IPS-18a (cell line): Measurements from ENCODE around the gene ZFP3.
"Not testable (repeated sequence)": the region's sequence is repeated elsewhere in the genome, so short reads cannot be mapped to it uniquely, and the experiment has no call there.

Experiments used
- H3K27ac ChIP-seq: one replicate; pipeline ENCODE4 v1.5.1; 2013; ENCODE audit warnings: low read length
- H3K27me3 ChIP-seq: one replicate; pipeline ENCODE4 v1.6.1; 2013; ENCODE audit warnings: mild to moderate bottlenecking, low read length; ENCODE audit not compliant: control insufficient read depth, insufficient read depth
- H3K36me3 ChIP-seq: one replicate; pipeline ENCODE4 v1.6.1; 2013; ENCODE audit warnings: low read depth, low read length; ENCODE audit not compliant: control insufficient read depth
- H3K4me1 ChIP-seq: one replicate; pipeline ENCODE4 v1.6.1; 2013; ENCODE audit warnings: low read depth, low read length; ENCODE audit not compliant: control insufficient read depth
- H3K4me3 ChIP-seq: one replicate; pipeline ENCODE4 v1.5.1; 2013; ENCODE audit warnings: low read length
- H3K9ac ChIP-seq: one replicate; pipeline ENCODE4 v1.6.1; 2013; ENCODE audit warnings: mild to moderate bottlenecking, low read length, moderate library complexity
- H3K9me3 ChIP-seq: one replicate; pipeline ENCODE4 v1.6.1; 2013; ENCODE audit warnings: low read depth, low read length; ENCODE audit not compliant: control insufficient read depth

The ZFP3 gene

DNA sequence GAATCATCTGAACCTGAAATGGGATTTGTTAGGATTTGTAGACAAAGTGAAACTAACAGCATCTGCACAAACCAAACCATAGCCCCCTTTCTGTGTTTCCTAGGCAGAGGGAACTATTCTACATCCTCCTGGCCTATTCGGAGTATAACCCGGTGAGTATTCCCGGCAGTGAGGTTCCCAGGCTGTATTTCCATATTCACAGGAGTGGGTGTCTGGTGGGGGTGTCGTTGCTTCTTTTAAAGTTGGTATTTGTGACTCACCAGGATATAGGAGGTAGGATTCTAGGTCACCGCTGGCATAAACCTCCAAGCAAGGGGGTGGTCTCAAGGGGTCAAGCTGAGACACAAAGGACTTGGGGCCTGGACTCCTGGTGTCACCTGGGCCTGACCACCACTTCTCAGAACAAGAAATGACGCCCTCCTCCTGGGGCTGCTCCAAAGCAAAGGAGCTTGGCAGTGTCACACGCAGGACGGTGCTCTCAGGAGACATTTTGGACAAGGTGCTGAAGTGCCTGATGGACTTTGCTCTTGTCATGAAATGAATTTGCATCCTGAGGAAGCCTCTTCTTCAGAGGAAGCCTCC is 57.0 kb downstream of the ZFP3 start:
- H3K27ac ChIP-seq, H3K4me1 ChIP-seq, H3K27me3 ChIP-seq: not testable (repeated sequence)

DNA sequence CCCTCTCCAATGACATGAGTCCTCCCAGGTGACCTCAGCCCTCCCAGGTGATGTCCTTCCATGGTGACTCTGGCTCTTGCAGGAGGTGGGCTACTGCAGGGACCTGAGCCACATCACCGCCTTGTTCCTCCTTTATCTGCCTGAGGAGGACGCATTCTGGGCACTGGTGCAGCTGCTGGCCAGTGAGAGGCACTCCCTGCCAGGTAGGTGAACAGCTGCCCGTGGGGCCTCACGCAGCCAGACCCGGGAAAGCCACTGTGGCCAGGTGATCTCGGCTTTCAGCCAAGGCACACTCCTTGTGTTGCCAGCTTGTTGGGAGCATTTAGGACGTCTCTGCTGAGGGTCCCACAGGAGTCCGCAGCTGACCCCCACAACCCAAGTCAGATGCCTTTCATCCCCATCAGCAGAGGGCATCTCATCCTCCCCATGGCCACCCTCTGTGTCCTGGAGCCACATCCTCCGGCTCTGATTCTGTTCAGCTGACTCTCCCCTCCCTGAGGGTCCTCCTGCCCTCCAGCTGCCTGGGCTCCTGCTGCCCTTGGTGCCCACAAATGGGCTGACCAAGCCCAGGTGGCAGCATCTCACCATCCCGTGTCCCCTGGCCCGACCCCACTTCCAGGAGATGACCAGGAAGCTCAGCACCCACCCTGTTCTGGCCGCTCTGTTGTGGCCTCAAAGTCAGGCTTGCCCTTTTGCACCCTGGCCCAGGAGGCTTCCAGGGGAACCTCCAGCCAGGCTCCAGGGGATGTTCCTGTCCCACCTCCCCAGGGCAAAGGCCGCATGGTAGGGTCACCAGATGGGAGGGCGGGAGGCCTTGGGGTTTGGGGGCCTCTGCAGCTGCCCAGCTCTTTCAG is 57.7 kb downstream of the ZFP3 start:
- H3K9me3 ChIP-seq = no peaks in the 10 kb centered on the region
- no peak overlapping the region for H3K9ac ChIP-seq
- H3K27me3 ChIP-seq = no peaks in the 10 kb centered on the region
- H3K4me3 ChIP-seq = no peak overlapping the region
- H3K27ac ChIP-seq = no peak overlapping the region
- no peaks in the 10 kb centered on the region for H3K4me1 ChIP-seq
- H3K36me3 ChIP-seq = no peaks in the 10 kb centered on the region

More for the DNA sequence above, 57.0 kb downstream of the ZFP3 start:
- not testable (repeated sequence) for H3K4me3 ChIP-seq, H3K36me3 ChIP-seq, H3K9ac ChIP-seq, H3K9me3 ChIP-seq

DNA sequence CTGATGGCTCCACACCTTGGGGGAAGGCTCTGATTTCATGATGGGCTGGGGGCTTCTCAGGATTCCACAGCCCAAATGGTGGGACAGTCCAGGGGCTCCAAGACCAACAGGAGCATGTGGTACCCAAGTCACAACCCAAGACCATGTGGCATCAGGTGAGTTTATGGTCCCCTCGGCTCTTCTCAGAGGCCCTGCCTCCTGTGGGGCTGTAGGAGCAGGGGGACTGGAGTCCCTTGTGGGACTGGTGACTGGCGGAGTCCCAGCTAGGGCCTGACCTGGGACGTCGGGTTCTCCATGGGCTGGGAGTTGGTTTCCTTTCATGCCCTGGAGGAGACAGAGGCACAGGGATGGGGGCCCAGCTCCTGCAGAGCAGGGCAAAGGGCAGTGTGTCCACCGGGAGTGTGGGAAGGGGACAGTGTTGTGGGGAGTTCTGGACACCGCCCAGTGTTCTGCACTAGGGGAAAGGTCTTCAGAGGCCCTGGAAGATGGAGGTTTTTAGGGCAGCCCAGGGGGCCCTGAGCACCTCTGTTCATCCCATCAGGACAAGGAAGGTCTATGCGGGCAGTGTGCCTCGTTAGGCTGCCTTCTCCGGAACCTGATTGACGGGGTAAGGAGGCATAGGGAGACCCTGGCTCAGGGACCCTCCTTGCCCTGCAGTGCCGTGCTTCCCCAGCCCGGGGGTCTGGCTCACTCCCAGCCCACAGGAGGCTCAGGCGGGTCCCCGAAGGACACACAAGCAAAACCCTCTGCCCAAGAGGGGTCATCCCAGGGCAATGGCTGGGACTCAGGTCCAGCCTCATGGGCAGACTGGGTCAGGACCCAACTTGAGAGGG is 58.5 kb downstream of the ZFP3 start:
- H3K9ac ChIP-seq, H3K9me3 ChIP-seq, H3K27ac ChIP-seq, H3K4me1 ChIP-seq, H3K27me3 ChIP-seq, H3K36me3 ChIP-seq, H3K4me3 ChIP-seq: not testable (repeated sequence)

DNA sequence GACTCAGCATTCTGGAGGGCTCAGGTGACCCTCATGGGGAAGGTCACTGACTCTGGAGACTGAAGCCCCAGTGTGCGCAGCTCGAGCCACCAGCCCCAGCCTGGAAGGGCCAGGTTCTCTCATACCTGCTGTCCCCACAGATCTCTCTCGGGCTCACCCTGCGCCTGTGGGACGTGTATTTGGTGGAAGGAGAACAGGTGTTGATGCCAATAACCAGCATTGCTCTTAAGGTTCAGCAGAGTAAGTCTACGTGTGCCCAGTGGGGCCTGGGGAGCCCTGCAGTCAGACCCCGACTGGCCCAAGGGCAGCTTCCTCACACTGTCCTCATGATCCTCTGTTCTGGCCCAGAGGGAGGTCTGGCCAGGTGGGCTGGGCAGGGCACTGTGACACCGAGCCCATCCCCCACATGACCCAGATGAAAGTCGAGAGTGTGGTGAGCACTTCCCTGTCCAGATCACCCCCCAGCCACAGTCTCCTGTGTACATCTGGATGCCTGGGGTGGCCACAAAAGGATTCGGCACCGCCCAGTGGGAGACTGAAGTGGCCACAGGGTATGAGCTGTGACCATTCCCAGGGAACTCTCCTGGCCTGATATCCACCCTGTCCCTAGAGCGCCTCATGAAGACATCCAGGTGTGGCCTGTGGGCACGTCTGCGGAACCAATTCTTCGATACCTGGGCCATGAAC is 59.4 kb downstream of the ZFP3 start:
- not testable (repeated sequence) for H3K4me3 ChIP-seq, H3K27ac ChIP-seq, H3K9me3 ChIP-seq, H3K9ac ChIP-seq, H3K4me1 ChIP-seq, H3K36me3 ChIP-seq, H3K27me3 ChIP-seq

DNA sequence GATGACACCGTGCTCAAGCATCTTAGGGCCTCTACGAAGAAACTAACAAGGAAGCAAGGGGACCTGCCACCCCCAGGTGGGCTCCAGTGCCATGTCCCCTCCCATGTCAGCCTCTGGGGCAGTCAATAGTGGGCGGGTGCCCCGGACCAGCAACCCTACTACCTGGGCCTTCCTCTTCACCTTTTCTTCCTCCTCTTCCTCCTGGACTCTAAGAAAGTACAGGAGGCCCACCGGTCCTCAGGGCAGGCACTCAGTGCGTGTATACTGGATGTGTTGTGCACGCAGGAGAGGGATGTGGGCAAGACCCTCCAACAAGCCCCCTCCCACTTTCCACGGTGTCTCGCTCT is 59.9 kb downstream of the ZFP3 start:
- H3K36me3 ChIP-seq, H3K9ac ChIP-seq, H3K27ac ChIP-seq, H3K4me1 ChIP-seq, H3K9me3 ChIP-seq, H3K4me3 ChIP-seq, H3K27me3 ChIP-seq: not testable (repeated sequence)

DNA sequence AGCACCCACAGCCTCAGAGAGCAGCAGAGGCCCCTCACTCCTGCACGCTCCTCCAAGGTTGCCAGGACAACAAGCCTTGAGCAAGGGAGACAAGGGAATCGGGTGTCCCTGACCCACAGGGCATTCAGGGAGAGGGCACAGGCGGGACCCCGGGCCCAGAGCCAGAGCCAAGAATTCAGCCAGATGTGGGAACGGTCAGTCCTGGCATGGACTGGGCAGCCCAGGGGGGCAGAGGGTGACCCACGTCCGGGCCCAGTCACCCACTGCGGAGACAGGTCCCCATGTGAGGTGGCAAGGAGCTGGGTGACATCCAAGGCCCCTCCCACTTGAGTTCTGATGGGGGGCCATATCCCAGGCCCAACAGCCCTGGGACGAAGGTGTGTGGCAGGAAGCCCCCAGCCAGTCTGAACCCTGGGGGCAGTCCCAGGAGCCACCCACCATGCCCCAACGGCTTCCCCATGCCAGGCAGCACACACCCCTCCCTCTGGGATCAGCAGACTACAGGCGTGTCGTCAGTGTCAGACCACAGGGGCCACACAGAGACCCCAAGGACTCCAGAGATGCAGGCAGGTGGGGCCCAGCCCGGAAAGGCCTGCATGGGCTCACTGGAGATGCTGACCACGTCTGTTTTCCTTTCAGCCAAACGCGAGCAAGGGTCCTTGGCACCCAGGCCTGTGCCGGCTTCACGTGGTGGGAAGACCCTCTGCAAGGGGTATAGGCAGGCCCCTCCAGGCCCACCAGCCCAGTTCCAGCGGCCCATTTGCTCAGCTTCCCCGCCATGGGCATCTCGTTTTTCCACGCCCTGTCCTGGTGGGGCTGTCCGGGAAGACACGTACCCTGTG is 60.6 kb downstream of the ZFP3 start:
- no peaks in the 10 kb centered on the region for H3K4me1 ChIP-seq
- H3K9ac ChIP-seq = no peak overlapping the region
- no peaks in the 10 kb centered on the region for H3K36me3 ChIP-seq
- H3K4me3 ChIP-seq = no peak overlapping the region
- H3K27ac ChIP-seq = no peak overlapping the region
- H3K27me3 ChIP-seq = no peaks in the 10 kb centered on the region
- no peaks in the 10 kb centered on the region for H3K9me3 ChIP-seq

DNA sequence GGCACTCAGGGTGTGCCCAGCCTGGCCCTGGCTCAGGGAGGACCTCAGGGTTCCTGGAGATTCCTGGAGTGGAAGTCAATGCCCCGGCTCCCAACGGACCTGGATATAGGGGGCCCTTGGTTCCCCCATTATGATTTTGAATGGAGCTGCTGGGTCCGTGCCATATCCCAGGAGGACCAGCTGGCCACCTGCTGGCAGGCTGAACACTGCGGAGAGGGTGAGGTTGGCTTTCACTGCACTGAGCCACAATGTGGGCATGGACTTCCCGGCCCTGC is 61.1 kb downstream of the ZFP3 start:
- no peaks in the 10 kb centered on the region for H3K36me3 ChIP-seq
- H3K4me1 ChIP-seq = no peaks in the 10 kb centered on the region
- H3K27me3 ChIP-seq = no peaks in the 10 kb centered on the region
- no peaks in the 10 kb centered on the region for H3K9me3 ChIP-seq
- no peak overlapping the region for H3K9ac ChIP-seq
- no peak overlapping the region for H3K27ac ChIP-seq
- H3K4me3 ChIP-seq = no peak overlapping the region

DNA sequence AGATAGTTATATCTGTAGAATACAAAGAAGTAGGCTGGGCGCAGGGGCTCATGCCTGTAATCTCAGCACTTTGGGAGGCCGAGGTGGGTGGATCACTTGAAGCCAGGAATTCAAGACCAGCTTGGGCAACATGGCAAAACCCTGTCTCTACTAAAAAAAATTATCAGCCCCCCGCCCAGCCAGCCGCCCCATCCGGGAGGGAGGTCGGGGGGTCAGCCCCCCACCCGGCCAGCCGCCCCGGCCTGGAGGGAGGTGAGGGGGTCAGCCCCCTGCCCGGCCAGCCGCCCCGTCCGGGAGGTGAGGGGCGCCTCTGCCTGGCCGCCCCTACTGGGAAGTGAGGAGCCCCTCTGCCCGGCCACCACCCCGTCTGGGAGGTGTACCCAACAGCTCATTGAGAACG is 64.6 kb downstream of the ZFP3 start:
- not testable (repeated sequence) for H3K4me1 ChIP-seq, H3K9me3 ChIP-seq, H3K27ac ChIP-seq

More for the DNA sequence above, 64.6 kb downstream of the ZFP3 start:
- not testable (repeated sequence) for H3K9ac ChIP-seq, H3K36me3 ChIP-seq, H3K27me3 ChIP-seq, H3K4me3 ChIP-seq
